Ishikawa (cell line): ENCODE results near the gene SMPDL3A.

ENCODE experiments used
- CEBPB ChIP-seq: IDR thresholded peaks from 2 replicates; pipeline ENCODE4 v1.6.1; 2012
- CREB1 ChIP-seq: IDR thresholded peaks from 2 replicates; pipeline ENCODE4 v1.6.1; 2012; ENCODE audit warnings: low read depth
- EGR1 ChIP-seq: IDR thresholded peaks from 2 replicates; pipeline ENCODE4 v1.6.1; 2012
- EP300 ChIP-seq: IDR thresholded peaks from 2 replicates; pipeline ENCODE4 v1.6.1; 2012; ENCODE audit warnings: borderline replicate concordance
- FOXM1 ChIP-seq: IDR thresholded peaks from 2 replicates; pipeline ENCODE4 v1.6.1; 2012; ENCODE audit warnings: low read depth, borderline replicate concordance
- MAX ChIP-seq: IDR thresholded peaks from 2 replicates; pipeline ENCODE4 v1.6.1; 2012
- NFIC ChIP-seq: IDR thresholded peaks from 2 replicates; pipeline ENCODE4 v1.6.1; 2012
- RAD21 ChIP-seq: IDR thresholded peaks from 2 replicates; pipeline ENCODE4 v1.6.1; 2012; ENCODE audit warnings: low read depth
- TAF1 ChIP-seq: IDR thresholded peaks from 2 replicates; pipeline ENCODE4 v1.6.1; 2012; ENCODE audit warnings: low read depth, mild to moderate bottlenecking
- TCF12 ChIP-seq: IDR thresholded peaks from 2 replicates; pipeline ENCODE4 v1.6.1; 2012; ENCODE audit warnings: low read depth
- TEAD4 ChIP-seq: IDR thresholded peaks from 2 replicates; pipeline ENCODE4 v1.6.1; 2012
- USF1 ChIP-seq: IDR thresholded peaks from 2 replicates; pipeline ENCODE4 v1.6.1; 2012
- YY1 ChIP-seq: IDR thresholded peaks from 2 replicates; pipeline ENCODE4 v1.6.1; 2012; ENCODE audit warnings: low read depth
- ZBTB7A ChIP-seq: IDR thresholded peaks from 2 replicates; pipeline ENCODE4 v1.6.1; 2012; ENCODE audit warnings: low read depth

The SMPDL3A gene

GRCh38 chr6:122845916-122846612, 57.0 kb downstream of the SMPDL3A start:
- TF ChIP-seq NFIC: no peak
- no peak for TF ChIP-seq TAF1
- TF ChIP-seq FOXM1: no peak
- no peak for TF ChIP-seq RAD21
- TF ChIP-seq TCF12: no peak
- TF ChIP-seq USF1: no peak
- TF ChIP-seq CREB1: no peak
- TF ChIP-seq EP300: no peak
- TF ChIP-seq EGR1: no peak
- no peak for TF ChIP-seq YY1
- TF ChIP-seq ZBTB7A: no peak
- TF ChIP-seq TEAD4: no peak

- TF ChIP-seq RAD21 (no peak), CREB1 (no peak), FOXM1 (no peak), EP300 (no peak), TAF1 (no peak), CEBPB (no peak), MAX (no peak), USF1 (no peak), TEAD4 (no peak), NFIC (no peak), YY1 (no peak), TCF12 (no peak), ZBTB7A (no peak)
Observed at GRCh38 chr6:122853259-122853995, 64.4 kb downstream of the SMPDL3A start.
